Ishikawa (cell line): ENCODE measurements around the gene CCNE1.

Experiments used
- CEBPB ChIP-seq: IDR thresholded peaks from 2 replicates; pipeline ENCODE4 v1.6.1; 2012
- CREB1 ChIP-seq: IDR thresholded peaks from 2 replicates; pipeline ENCODE4 v1.6.1; 2012; ENCODE audit warnings: low read depth
- EGR1 ChIP-seq: IDR thresholded peaks from 2 replicates; pipeline ENCODE4 v1.6.1; 2012
- EP300 ChIP-seq: IDR thresholded peaks from 2 replicates; pipeline ENCODE4 v1.6.1; 2012; ENCODE audit warnings: borderline replicate concordance
- FOXM1 ChIP-seq: IDR thresholded peaks from 2 replicates; pipeline ENCODE4 v1.6.1; 2012; ENCODE audit warnings: low read depth, borderline replicate concordance
- MAX ChIP-seq: IDR thresholded peaks from 2 replicates; pipeline ENCODE4 v1.6.1; 2012
- NFIC ChIP-seq: IDR thresholded peaks from 2 replicates; pipeline ENCODE4 v1.6.1; 2012
- RAD21 ChIP-seq: IDR thresholded peaks from 2 replicates; pipeline ENCODE4 v1.6.1; 2012; ENCODE audit warnings: low read depth
- REST ChIP-seq: IDR thresholded peaks from 2 replicates; pipeline ENCODE4 v1.6.1; 2012; ENCODE audit warnings: low read depth, mild to moderate bottlenecking
- TAF1 ChIP-seq: IDR thresholded peaks from 2 replicates; pipeline ENCODE4 v1.6.1; 2012; ENCODE audit warnings: low read depth, mild to moderate bottlenecking
- TCF12 ChIP-seq: IDR thresholded peaks from 2 replicates; pipeline ENCODE4 v1.6.1; 2012; ENCODE audit warnings: low read depth
- TEAD4 ChIP-seq: IDR thresholded peaks from 2 replicates; pipeline ENCODE4 v1.6.1; 2012
- USF1 ChIP-seq: IDR thresholded peaks from 2 replicates; pipeline ENCODE4 v1.6.1; 2012
- YY1 ChIP-seq: IDR thresholded peaks from 2 replicates; pipeline ENCODE4 v1.6.1; 2012; ENCODE audit warnings: low read depth
- ZBTB7A ChIP-seq: IDR thresholded peaks from 2 replicates; pipeline ENCODE4 v1.6.1; 2012; ENCODE audit warnings: low read depth

The CCNE1 gene

DNA sequence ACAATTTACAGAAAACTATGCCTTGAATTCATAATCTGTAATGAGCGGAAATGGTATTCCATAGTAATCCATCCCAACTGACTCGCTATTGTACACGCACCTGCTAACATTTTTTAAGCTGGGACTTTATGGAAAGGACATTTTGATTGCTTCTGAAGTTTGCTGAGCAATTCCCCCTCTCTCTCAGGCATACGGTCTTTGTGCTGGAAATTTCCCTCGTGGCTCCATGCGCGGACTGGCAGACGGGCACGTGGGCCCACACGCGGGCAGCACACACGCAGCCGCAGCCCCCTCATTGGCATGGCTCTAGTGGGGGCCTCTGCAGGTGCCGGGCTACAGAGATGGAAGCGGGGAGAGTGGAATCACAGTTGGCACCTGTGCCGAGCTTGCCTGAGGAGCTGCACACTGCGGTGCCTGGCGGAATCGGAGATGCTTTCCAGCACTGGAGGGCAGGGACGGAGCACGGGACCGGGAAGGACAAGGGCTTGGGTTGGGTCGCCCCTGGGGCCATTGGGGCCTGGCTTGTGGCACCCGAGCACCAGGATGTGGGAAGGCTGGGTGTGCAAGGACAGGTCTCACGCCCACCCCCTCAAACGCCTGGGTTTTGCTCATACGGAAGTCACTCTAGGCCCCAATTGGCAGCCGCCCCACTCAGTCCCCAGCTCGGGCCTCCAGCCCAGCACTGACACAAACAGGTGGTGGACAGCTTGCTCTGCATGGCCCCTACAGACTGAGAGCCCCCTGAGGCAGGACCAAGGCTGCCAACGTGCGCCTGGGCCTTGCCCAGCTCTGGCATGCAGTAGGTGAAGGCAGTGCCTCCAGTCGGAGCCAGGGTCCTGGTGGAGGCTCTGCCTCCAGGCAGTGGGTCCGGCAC is 30.2 kb upstream of the CCNE1 start:
- TF ChIP-seq REST (no peak), TAF1 (no peak), NFIC (no peak), TEAD4 (no peak), USF1 (no peak), ZBTB7A (no peak), YY1 (no peak), RAD21 (no peak), FOXM1 (no peak), EGR1 (no peak)

- TF ChIP-seq CREB1 (no peak), NFIC (no peak)
Observed at GRCh38 chr19:29782260-29782580, 29.6 kb upstream of the CCNE1 start.

DNA sequence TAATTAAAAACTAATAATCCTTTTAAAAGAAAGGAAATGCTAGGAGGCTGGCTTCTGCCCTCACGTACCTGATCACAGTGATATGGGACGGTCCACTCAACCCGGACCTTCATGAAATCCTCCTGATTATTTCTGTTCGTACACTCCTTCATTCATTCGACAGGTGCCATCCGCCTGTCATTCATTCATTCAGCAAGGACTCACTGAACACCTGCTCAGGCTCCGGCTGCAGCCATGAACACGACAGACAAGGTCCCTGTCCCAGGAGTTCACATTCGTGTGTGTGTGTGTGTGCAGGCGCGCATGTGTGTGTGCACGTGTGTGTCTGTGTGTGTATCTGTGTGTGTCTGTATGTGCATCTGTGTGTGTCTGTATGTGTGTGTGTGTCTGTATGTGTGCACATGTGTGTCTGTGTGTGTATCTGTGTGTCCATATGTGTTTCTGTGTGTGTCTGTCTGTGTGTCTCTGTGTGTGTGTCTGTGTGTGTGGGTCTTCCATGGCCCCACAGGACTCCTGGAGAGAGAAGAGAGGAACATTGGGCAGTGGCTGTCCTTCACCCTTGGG is 28.1 kb upstream of the CCNE1 start:
- TF ChIP-seq EP300 = no peak
- TF ChIP-seq TAF1 = no peak

DNA sequence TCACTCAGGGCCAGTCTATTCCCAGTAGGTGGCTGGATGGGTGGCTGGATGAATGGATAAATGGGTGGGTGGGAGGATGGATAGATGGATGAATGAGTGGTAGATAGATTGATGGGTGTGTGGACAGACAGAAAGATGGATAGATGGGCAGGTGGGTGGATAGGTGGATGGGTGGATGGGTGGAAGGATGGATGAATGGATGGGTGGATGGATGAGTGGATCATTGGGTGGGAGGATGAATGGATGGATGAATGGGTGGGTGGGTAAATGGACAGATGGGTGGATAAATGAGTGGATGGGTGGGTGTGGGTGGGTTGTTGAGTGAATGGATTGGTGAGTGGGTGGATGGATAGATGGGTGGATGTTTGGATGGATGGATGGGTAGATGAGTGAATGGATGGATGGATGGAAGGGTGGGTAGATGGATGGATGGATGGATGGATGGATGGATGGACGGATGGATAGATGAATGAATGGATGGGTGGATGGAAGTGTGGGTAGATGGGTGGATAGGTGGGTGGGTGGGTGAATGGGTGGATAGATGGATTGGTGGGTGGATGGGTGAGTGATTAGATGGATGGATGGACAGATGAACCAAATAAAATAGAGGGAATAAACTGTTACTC is 27.1 kb upstream of the CCNE1 start:
- TF ChIP-seq ZBTB7A (no peak), REST (no peak), CEBPB (no peak), CREB1 (no peak), TAF1 (no peak), EP300 (no peak), YY1 (no peak), FOXM1 (no peak), NFIC (no peak), EGR1 (no peak), USF1 (no peak), MAX (no peak), TEAD4 (no peak), RAD21 (no peak), TCF12 (no peak)

- TF ChIP-seq ZBTB7A (no peak), USF1 (no peak), REST (no peak), TEAD4 (no peak), CREB1 (no peak), NFIC (no peak), EGR1 (no peak), YY1 (no peak), TAF1 (no peak), RAD21 (no peak), FOXM1 (no peak), EP300 (no peak), MAX (no peak), TCF12 (no peak)
Observed at GRCh38 chr19:29785360-29785759, 26.4 kb upstream of the CCNE1 start.
